ENCODE results near the gene CMTR1.
"Not testable (repeated sequence)": the region's sequence is repeated elsewhere in the genome, so short reads cannot be mapped to it uniquely, and the experiment has no call there.

CMTR1 gene

DNA sequence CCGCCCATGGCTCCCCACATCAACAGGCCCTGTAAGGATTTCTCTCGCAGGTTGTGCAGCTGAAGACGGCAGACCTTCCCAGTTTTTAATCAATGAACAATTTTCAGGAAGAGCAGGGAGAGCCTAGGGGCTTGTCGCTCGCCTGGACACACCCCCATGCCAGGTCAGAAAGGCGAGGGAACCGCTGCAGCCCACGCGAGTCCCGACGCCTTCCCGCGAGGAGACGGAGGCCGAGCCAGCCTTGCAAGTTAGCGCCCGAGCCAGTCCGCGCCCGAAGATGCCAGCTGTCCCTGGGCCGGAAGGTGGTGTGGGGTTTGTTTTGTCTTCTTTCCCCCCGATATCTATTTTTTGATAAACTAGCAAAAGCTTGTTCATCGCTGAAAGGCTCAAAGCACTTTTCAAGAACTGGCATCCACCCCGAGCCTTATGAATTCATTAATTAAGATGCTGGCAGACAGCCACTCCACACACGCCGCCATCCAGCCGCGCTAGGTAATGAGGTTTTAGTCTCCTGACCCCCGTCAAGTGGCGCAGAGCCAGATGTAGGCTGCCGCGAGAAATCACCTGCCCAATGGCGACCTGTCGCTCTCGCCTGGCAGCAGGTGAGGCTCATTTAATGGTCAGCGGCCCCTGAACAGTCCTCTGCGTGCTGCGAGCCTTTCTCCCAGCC, 60.1 kb downstream of the CMTR1 start:
- no peak overlapping the region for H3K4me3 ChIP-seq (ENCODE audit: low read depth, low read length)
- TF ChIP-seq, protein P1, sequence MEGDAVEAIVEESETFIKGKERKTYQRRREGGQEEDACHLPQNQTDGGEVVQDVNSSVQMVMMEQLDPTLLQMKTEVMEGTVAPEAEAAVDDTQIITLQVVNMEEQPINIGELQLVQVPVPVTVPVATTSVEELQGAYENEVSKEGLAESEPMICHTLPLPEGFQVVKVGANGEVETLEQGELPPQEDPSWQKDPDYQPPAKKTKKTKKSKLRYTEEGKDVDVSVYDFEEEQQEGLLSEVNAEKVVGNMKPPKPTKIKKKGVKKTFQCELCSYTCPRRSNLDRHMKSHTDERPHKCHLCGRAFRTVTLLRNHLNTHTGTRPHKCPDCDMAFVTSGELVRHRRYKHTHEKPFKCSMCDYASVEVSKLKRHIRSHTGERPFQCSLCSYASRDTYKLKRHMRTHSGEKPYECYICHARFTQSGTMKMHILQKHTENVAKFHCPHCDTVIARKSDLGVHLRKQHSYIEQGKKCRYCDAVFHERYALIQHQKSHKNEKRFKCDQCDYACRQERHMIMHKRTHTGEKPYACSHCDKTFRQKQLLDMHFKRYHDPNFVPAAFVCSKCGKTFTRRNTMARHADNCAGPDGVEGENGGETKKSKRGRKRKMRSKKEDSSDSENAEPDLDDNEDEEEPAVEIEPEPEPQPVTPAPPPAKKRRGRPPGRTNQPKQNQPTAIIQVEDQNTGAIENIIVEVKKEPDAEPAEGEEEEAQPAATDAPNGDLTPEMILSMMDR (IDR thresholded peaks at IDR 0.05; ENCODE audit: low read depth, low read length): no peak

DNA sequence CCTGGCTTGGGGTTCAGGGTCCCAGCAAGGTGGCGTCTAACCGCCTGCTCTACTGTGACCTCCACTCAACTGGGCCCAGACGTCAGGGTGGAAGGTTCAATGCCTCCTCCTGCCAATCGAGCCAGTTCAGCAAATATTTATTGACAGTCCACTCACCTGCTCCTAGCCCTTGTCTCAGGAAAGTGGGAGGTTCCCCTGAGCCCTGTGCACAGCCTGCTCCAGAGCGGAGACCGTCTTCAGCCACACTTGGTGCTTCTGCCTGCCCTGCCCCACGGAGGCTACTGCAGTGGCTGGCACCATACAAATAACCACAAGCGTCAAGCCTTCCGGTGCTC, 60.6 kb downstream of the CMTR1 start:
- TF ChIP-seq, protein P1 (IDR thresholded peaks at IDR 0.05; ENCODE audit: low read depth, low read length): no peak

DNA sequence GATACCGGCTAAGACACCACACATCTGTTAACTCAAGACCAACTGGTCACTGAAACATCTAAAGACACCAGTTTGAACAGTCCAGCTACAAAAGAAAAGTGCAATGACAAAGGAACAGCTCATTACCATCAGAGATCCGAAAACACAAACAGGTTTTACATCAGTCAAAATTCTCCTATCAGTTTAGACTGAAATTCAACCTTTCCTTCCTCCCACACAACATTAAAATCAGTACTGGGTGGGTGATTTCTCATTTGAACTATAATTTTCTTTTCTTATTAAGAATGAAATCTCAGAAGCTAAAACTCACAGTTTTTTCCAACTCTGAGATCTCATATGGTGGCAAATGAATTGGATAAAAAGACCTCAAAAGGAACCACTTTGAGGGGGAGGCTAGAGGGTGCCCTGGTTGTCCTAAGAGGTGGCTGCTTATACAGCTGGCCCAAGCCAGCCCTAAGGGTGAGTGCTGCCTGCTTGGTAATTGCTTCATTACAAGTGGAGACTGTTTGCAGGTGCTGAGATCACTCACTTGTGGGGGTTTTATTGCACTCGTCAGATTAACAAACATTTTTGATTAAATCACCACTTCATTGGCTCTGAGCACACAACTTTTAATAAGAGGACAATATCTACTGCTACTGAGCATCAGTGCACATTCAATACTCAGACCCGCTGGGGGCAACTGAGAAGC, 62.4 kb downstream of the CMTR1 start:
- TF ChIP-seq, protein P1 (IDR thresholded peaks at IDR 0.05; ENCODE audit: low read depth, low read length): no peak
- no peak overlapping the region for H3K4me3 ChIP-seq (ENCODE audit: low read depth, low read length)

More for the DNA sequence above, 60.6 kb downstream of the CMTR1 start:
- no peak overlapping the region for H3K4me3 ChIP-seq (ENCODE audit: low read depth, low read length)

DNA sequence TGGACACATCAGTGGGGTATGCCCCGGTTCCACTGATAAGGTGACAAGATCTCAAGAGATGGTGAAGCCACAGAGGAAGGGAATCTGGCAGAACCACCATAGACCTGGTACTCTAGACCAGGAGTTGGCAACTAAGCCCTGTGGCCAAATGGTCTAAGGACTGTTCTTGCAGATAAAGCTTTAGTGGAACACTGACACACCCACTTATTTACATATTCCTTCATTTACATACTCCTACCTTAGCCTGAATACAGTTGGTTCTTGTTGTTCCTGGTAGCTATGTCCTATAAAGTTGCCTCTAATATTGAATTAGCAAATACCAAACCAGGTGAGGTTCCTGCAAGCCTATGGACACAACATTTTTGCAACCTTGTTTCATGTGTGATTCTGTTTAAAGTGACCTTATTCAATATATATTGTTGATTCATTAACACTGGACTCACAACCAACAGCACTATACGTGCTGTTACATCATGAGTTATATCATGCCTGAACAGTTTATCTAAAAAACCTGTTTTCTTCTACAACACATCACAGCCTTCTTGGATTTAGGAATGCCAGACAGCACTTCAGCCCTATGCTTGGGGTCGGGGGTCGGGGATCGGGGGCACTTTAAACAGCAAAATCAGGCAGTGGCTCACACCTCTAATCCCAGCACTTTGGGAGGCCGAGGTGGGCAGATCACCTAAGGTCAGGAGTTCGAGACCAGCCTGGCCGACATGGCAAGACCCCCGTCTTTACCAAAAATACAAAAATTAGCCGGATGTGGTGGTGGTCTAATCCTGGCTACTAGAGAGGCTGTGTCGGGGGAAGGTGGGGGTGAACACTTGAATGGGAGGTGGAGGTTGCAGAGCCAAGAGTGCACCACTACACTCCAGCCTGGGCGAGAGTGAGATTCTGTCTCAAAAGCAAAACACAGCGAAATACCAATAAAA, 64.2 kb downstream of the CMTR1 start:
- TF ChIP-seq, protein P1 (IDR thresholded peaks at IDR 0.05; ENCODE audit: low read depth, low read length): no peak
- no peak overlapping the region for H3K4me3 ChIP-seq (ENCODE audit: low read depth, low read length)

DNA sequence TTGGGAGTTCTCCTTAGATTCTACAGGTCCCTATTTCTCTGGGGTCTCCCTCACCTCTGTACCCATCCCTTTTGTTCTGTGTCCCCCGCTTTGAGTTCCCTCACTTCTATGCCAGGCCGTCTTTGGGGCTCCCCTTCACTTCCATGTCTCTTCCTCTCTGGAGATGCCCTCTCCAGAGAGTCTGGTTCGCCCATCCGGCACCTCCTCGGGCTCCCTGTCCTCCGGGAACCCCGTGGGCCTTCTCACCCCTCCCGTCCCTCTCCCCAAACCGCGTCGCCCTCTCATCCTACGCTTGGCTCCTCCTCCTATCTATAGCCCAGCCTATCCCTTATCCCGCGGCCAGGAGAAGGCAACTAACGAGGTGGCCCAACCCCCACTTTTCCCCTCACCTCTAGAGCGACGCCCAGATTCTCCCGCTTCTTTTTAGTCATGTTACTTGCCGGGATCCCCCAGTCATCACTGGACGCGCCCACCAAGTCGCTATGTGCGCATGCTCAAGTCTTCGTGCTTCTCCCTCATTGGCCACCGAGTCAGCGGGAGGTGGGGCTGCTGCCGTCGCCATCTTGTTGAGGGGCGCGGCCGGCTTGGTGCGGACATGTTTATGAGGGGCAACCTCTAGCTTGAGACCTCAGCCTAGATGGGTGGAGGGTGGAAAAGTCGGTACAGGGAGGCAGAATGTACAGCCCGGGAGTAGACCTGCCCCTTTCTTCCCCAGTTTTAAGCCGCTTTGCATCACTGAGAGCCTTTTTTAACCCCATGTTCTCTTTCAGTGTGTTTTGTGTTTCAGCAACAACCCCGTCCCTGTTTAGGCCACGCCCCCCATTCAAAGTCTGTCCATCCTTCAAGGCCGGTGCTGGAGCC, 66.6 kb downstream of the CMTR1 start, which contains the start of gene CCDC167:
CCDC167 (minus strand) TSS at position 461 of the 861 bp plus-strand sequence; CDS start at position 431, 30 bp downstream.
- peak within 1 kb of the TSS; percentile 76 for H3K4me3 ChIP-seq (ENCODE audit: low read depth, low read length)
- TF ChIP-seq, protein P1 (IDR thresholded peaks at IDR 0.05; ENCODE audit: low read depth, low read length): no peak

DNA sequence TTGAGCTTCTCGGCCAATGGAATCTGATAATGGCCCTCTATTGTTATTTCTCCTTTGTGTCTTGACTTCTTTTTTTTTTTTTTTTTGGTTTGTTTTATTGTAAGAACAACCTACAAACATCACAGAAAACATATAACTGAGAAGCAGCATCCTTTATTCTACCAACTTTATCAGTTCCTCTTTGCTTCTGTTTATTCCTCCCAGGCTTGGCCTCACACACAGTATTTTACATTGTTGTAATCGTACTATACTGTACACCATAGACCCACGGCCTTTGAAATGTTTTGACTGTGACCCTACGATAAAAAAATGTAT, 67.2 kb downstream of the CMTR1 start:
- peak overlapping the region; percentile 76 for H3K4me3 ChIP-seq (ENCODE audit: low read depth, low read length)

DNA sequence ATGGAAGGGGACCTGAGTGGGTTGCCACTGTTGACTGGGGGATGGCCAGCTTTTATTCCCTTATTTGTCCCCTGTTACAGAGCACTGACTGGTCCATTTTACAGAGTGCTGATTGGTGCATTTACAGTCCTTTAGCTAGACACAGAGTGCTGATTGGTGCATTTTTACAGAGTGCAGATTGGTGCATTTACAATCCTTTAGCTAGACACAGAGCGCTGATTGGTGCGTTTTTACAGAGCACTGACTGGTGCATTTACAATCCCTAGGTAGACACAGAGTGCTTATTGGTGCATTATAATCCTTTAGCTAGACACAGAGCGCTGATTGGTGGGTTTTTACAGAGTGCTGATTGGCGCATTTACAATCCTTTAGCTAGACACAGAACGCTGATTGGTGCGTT, 67.9 kb downstream of the CMTR1 start:
- not testable (repeated sequence) for H3K4me3 ChIP-seq (ENCODE audit: low read depth, low read length)

More for the DNA sequence above, 67.2 kb downstream of the CMTR1 start:
- TF ChIP-seq, protein P1 (IDR thresholded peaks at IDR 0.05; ENCODE audit: low read depth, low read length): no peak

All from WI38 (cell line).